Mucosa of descending colon (tissue), 3 donors: Measurements from ENCODE around the gene ULBP2. TPM values are rescaled to one million over a fixed set of nuclear protein-coding genes. Genes with fewer than 3 reads are reported as not detected.
"Not testable (repeated sequence)": the region's sequence is repeated elsewhere in the genome, so short reads cannot be mapped to it uniquely, and the experiment has no call there.

ENCODE experiments used
- ATAC-seq: fragments of 200-7000 bp; cut with Tn5 transposase; one replicate; pipeline ENCODE4 v1.9.1; 2020; ENCODE audit warnings: mild to moderate bottlenecking, moderate library complexity
- DNase-seq, 3 donors: peaks; one replicate each; pipeline ENCODE4 v3.0.0-alpha.2; 2020
- H3K36me3 ChIP-seq: fragments of 200-600 bp; one replicate; pipeline ENCODE4 v1.8.0; 2021; ENCODE audit warnings: low read depth, mild to moderate bottlenecking
- H3K4me1 ChIP-seq: fragments of 200-600 bp; one replicate; pipeline ENCODE4 v1.8.0; 2021; ENCODE audit warnings: low read depth, mild to moderate bottlenecking
- H3K4me3 ChIP-seq: fragments of 200-600 bp; one replicate; pipeline ENCODE4 v1.8.0; 2021; ENCODE audit warnings: mild to moderate bottlenecking
- H3K9me3 ChIP-seq: fragments of 200-600 bp; one replicate; pipeline ENCODE4 v1.8.0; 2021; ENCODE audit warnings: mild to moderate bottlenecking
- CTCF ChIP-seq: fragments of 200-600 bp; IDR thresholded peaks from one replicate; pipeline ENCODE4 v1.8.0; 2022; ENCODE audit warnings: antibody characterized with exemption, mild to moderate bottlenecking
- intact Hi-C, 2 donors: fragments of 100-400 bp; cut with DNase I in 1 of 2; cut with micrococcal nuclease in 1 of 2; formaldehyde crosslinking; loops; one replicate each; pipeline versions ENCODE4 v1.11.0 to v1.11.1; 2022; cut with DNase I, micrococcal nuclease
- total RNA-seq, 3 donors: library from RNA; stranded (reverse); fragmentation: NEBNext Ultra II Directional in 2 of 3; extraction: Animal tissue kit (Norgen Biotek cat#: 25700) in 2 of 3; gene quantifications; one replicate each; pipeline versions ENCODE4 v1.2.1 to v1.2.4, GENCODE V29; 2021 to 2023
- donor health status: DM: no; HTN: no; CAD: no; lungs with moderate emphysema.
- donor health status: DM: no; HTN: no; CAD: no.
- donor health status: DM: no; HTN: yes; CAD: no.

The ULBP2 gene
- total RNA-seq, 3 donors from 2014 or later: 0.43 TPM; not detected in 2

DNA sequence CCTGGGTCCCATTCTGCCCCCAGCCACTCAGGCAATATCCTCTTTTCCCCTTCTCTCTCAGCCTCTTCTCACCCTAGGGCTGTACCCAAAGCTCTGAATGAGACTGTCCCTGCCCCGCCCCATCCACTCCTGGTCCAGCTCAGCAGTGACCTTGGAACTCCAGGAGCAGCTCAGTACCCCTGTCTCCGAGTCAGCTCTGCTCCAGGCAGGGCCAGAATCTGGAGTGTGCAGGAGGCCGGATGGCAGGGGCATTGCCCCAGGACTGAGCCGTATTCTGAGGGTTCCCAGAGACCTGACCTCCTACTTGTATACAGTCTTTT is 16.9 kb upstream of the ULBP2 start:
- no peak for ATAC-seq
- intact Hi-C loops: loop anchor here (5.0 kb wide), 2 partner anchors 83 to 88 kb away; no protein-coding TSS in a partner anchor
- H3K4me1 ChIP-seq: peaks cover 8% of the 10 kb centered on the region
- DNase-seq: no peak
- H3K4me3 ChIP-seq: no peak overlapping the region
- TF ChIP-seq CTCF: no peak
- no peaks in the 10 kb centered on the region for H3K9me3 ChIP-seq
- no peaks in the 10 kb centered on the region for H3K36me3 ChIP-seq

- peak; percentile 27 to 66 (median 59) for DNase-seq
- Histone ChIP-seq H3K9me3 (no peaks in the 10 kb centered on the region), H3K4me1 (peaks cover 8% of the 10 kb centered on the region), H3K4me3 (no peak overlapping the region), H3K36me3 (no peaks in the 10 kb centered on the region)
- intact Hi-C loops: loop anchor here (5.0 kb wide), 2 partner anchors 83 to 88 kb away; no protein-coding TSS in a partner anchor
- TF ChIP-seq CTCF: no peak
- peak; percentile 50 for ATAC-seq
These were observed 16.4 kb upstream of the ULBP2 start for GRCh38 chr6:149925253-149925973.

GRCh38 chr6:149925974-149926777 is 15.6 kb upstream of the ULBP2 start:
- no peaks in the 10 kb centered on the region for H3K36me3 ChIP-seq
- intact Hi-C loops: loop anchor here (5.0 kb wide), 2 partner anchors 84 to 89 kb away; no protein-coding TSS in a partner anchor
- peak; percentile 75 for TF ChIP-seq CTCF
- peaks cover 8% of the 10 kb centered on the region for H3K4me1 ChIP-seq
- ATAC-seq: peak; percentile 93
- H3K4me3 ChIP-seq: no peak overlapping the region
- DNase-seq: peak; percentile 86 to 98 (median 95)
- H3K9me3 ChIP-seq: no peaks in the 10 kb centered on the region

DNA sequence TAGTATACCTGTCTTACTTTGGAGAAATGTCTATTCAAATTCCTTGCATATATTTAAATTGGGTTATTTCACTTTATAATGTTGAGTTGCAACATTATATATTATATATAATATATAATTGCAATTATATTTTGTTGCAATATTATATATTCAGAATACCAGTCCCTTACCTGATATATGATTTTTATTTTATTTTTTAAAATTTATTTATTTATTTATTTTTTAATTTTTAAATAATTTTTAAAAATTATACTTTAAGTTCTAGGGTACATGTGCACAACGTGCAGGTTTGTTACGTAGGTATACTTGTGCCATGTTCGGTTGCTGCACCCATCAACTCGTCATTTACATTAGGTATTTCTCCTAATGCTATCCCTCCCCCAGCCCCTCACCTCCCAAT is 14.8 kb upstream of the ULBP2 start:
- intact Hi-C loops: loop anchor here (5.0 kb wide), 2 partner anchors 85 to 90 kb away; no protein-coding TSS in a partner anchor
- not testable (repeated sequence) for H3K9me3 ChIP-seq

GRCh38 chr6:149929422-149929821 is 12.4 kb upstream of the ULBP2 start:
- no peak for DNase-seq
- peaks cover 8% of the 10 kb centered on the region for H3K4me1 ChIP-seq
- intact Hi-C loops: loop anchor here (5.0 kb wide), 2 partner anchors 87 to 92 kb away; no protein-coding TSS in a partner anchor
- TF ChIP-seq CTCF: no peak
- H3K4me3 ChIP-seq: no peak overlapping the region
- ATAC-seq: no peak
- no peaks in the 10 kb centered on the region for H3K9me3 ChIP-seq
- H3K36me3 ChIP-seq: no peaks in the 10 kb centered on the region

More for the DNA sequence above, 14.8 kb upstream of the ULBP2 start:
- H3K36me3 ChIP-seq, H3K4me3 ChIP-seq, DNase-seq, ATAC-seq, H3K4me1 ChIP-seq: not testable (repeated sequence)

- intact Hi-C loops: loop anchor here in 1 of 2 donors (5.0 kb wide), 1 partner anchor 86 kb away; no protein-coding TSS in a partner anchor
These were observed 10.3 kb upstream of the ULBP2 start for GRCh38 chr6:149931501-149931900.

More at GRCh38 chr6:149931501-149931900, 10.3 kb upstream of the ULBP2 start:
- no peak for TF ChIP-seq CTCF
- Histone ChIP-seq H3K4me1 (no peaks in the 10 kb centered on the region), H3K36me3 (no peaks in the 10 kb centered on the region), H3K4me3 (no peak overlapping the region), H3K9me3 (no peaks in the 10 kb centered on the region)
- DNase-seq (no peak), ATAC-seq (no peak)
